HepG2 (cell line): ENCODE data around the gene AFF1. TPM values are rescaled to one million over a fixed set of nuclear protein-coding genes. Genes with fewer than 3 reads are reported as not detected.

Experiments used
- ZNF556 ChIP-seq: sonication (generic); formaldehyde crosslinking; IDR thresholded peaks from 2 replicates; pipeline ENCODE4 v1.4.0; 2020; ENCODE audit warnings: mild to moderate bottlenecking, missing genetic modification reagents, borderline replicate concordance
- ZNF557 ChIP-seq: sonication (generic); formaldehyde crosslinking; IDR thresholded peaks from 2 replicates; pipeline ENCODE4 v1.4.0; 2020; ENCODE audit warnings: missing genetic modification reagents
- polyA plus RNA-seq, 8 experiments: library from polyadenylated mRNA; depleted of rRNA in 3 of 8; stranded (reverse) in 7 of 8; unstranded in 1 of 8; fragments of >200 nt; fragmentation: Illumina TruSeq in 4 of 8; extraction: Trizol in 4 of 8; gene quantifications; 2 replicates each; pipeline versions ENCODE4 v1.2.1 to v1.2.3, GENCODE V29; 2011 to 2016; ENCODE audit warnings: low read depth in 4 of 8, missing spikeins in 1 of 8, mixed read lengths in 1 of 8; ENCODE audit not compliant: insufficient read depth in 1 of 8
- total RNA-seq, 5 experiments: library from RNA; depleted of rRNA; stranded (reverse); fragments of >200 nt; fragmentation: Illumina TruSeq; extraction: Trizol; gene quantifications; 2 replicates each; pipeline ENCODE4 v1.2.3, GENCODE V29; 2016; ENCODE audit warnings: low read depth in 1 of 5
- TF ChIP-seq, protein P1 (sequence below): sonication (generic); formaldehyde crosslinking; IDR thresholded peaks from 2 replicates; pipeline ENCODE4 v1.5.0; 2020; ENCODE audit warnings: mild to moderate bottlenecking, missing genetic modification reagents, borderline replicate concordance
- TF ChIP-seq, protein P2 (sequence below): sonication (generic); formaldehyde crosslinking; IDR thresholded peaks from 2 replicates; pipeline ENCODE4 v1.8.1; 2022; ENCODE audit warnings: mild to moderate bottlenecking, missing genetic modification reagents

AFF1 gene
- total and polyA plus RNA-seq, 2 of the 13 experiments (the other 11 are each of a cell fraction or from before 2014, with no cell fraction given), result 15.5 to 15.9 TPM

GRCh38 chr4:86971355-86971683, 36.5 kb downstream of the AFF1 start (continued):
- TF ChIP-seq, protein P1, sequence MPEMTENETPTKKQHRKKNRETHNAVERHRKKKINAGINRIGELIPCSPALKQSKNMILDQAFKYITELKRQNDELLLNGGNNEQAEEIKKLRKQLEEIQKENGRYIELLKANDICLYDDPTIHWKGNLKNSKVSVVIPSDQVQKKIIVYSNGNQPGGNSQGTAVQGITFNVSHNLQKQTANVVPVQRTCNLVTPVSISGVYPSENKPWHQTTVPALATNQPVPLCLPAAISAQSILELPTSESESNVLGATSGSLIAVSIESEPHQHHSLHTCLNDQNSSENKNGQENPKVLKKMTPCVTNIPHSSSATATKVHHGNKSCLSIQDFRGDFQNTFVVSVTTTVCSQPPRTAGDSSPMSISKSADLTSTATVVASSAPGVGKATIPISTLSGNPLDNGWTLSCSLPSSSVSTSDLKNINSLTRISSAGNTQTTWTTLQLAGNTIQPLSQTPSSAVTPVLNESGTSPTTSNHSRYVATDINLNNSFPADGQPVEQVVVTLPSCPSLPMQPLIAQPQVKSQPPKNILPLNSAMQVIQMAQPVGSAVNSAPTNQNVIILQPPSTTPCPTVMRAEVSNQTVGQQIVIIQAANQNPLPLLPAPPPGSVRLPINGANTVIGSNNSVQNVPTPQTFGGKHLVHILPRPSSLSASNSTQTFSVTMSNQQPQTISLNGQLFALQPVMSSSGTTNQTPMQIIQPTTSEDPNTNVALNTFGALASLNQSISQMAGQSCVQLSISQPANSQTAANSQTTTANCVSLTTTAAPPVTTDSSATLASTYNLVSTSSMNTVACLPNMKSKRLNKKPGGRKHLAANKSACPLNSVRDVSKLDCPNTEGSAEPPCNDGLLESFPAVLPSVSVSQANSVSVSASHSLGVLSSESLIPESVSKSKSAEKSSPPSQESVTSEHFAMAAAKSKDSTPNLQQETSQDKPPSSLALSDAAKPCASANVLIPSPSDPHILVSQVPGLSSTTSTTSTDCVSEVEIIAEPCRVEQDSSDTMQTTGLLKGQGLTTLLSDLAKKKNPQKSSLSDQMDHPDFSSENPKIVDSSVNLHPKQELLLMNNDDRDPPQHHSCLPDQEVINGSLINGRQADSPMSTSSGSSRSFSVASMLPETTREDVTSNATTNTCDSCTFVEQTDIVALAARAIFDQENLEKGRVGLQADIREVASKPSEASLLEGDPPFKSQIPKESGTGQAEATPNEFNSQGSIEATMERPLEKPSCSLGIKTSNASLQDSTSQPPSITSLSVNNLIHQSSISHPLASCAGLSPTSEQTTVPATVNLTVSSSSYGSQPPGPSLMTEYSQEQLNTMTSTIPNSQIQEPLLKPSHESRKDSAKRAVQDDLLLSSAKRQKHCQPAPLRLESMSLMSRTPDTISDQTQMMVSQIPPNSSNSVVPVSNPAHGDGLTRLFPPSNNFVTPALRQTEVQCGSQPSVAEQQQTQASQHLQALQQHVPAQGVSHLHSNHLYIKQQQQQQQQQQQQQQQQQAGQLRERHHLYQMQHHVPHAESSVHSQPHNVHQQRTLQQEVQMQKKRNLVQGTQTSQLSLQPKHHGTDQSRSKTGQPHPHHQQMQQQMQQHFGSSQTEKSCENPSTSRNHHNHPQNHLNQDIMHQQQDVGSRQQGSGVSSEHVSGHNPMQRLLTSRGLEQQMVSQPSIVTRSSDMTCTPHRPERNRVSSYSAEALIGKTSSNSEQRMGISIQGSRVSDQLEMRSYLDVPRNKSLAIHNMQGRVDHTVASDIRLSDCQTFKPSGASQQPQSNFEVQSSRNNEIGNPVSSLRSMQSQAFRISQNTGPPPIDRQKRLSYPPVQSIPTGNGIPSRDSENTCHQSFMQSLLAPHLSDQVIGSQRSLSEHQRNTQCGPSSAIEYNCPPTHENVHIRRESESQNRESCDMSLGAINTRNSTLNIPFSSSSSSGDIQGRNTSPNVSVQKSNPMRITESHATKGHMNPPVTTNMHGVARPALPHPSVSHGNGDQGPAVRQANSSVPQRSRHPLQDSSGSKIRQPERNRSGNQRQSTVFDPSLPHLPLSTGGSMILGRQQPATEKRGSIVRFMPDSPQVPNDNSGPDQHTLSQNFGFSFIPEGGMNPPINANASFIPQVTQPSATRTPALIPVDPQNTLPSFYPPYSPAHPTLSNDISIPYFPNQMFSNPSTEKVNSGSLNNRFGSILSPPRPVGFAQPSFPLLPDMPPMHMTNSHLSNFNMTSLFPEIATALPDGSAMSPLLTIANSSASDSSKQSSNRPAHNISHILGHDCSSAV (CRISPR knock-in tag), result no peak
- TF ChIP-seq ZNF556 (CRISPR knock-in tag), result no peak
- TF ChIP-seq, protein P2, sequence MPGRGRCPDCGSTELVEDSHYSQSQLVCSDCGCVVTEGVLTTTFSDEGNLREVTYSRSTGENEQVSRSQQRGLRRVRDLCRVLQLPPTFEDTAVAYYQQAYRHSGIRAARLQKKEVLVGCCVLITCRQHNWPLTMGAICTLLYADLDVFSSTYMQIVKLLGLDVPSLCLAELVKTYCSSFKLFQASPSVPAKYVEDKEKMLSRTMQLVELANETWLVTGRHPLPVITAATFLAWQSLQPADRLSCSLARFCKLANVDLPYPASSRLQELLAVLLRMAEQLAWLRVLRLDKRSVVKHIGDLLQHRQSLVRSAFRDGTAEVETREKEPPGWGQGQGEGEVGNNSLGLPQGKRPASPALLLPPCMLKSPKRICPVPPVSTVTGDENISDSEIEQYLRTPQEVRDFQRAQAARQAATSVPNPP, result no peak
- no peak for TF ChIP-seq ZNF557 (CRISPR knock-in tag)
